Neuronal stem cell (in vitro differentiated cells): ENCODE data around the gene MAGEB17. TPM values are rescaled to one million over a fixed set of nuclear protein-coding genes. Genes with fewer than 3 reads are reported as not detected.

Experiments used
- DNase-seq: peaks from one replicate; pipeline ENCODE4 v3.0.0-alpha.2; 2013; ENCODE audit warnings: low spot score
- H2AFZ ChIP-seq: one replicate; pipeline ENCODE4 v1.6.1; 2013; ENCODE audit warnings: mild to moderate bottlenecking, low read length, inconsistent platforms
- H2AK5ac ChIP-seq: 2 replicates; pipeline ENCODE4 v1.6.1; 2013; ENCODE audit warnings: low read depth, mild to moderate bottlenecking, inconsistent platforms, low read length, moderate library complexity, mixed read lengths
- H2BK120ac ChIP-seq: 2 replicates; pipeline ENCODE4 v1.6.1; 2013; ENCODE audit warnings: low read depth, mild to moderate bottlenecking, inconsistent platforms, low read length, moderate library complexity, mixed read lengths
- H2BK12ac ChIP-seq: one replicate; pipeline ENCODE4 v1.6.1; 2013; ENCODE audit warnings: low read length, inconsistent platforms
- H2BK15ac ChIP-seq: 2 replicates; pipeline ENCODE4 v1.6.1; 2013; ENCODE audit warnings: mild to moderate bottlenecking, low read length, inconsistent platforms, mixed read lengths
- H2BK5ac ChIP-seq: one replicate; pipeline ENCODE4 v1.6.1; 2013; ENCODE audit warnings: inconsistent platforms, mild to moderate bottlenecking, low read length, moderate library complexity
- H3K14ac ChIP-seq: one replicate; pipeline ENCODE4 v1.6.1; 2013; ENCODE audit warnings: low read length, inconsistent platforms
- H3K18ac ChIP-seq: 2 replicates; pipeline ENCODE4 v1.6.1; 2013; ENCODE audit warnings: low read length, inconsistent platforms
- H3K23ac ChIP-seq: 2 replicates; pipeline ENCODE4 v1.6.1; 2013; ENCODE audit warnings: low read depth, mild to moderate bottlenecking, mixed read lengths, low read length, inconsistent platforms; ENCODE audit not compliant: poor library complexity
- H3K27ac ChIP-seq: replicated peaks from 3 replicates; pipeline ENCODE4 v1.5.1; 2013; ENCODE audit warnings: low read length, inconsistent platforms
- H3K27me3 ChIP-seq, 3 experiments: 2 replicates each; pipeline ENCODE4 v1.6.1; 2013; ENCODE audit warnings: low read length in 3 of 3, mild to moderate bottlenecking in 2 of 3, inconsistent platforms in 1 of 3, low read depth in 1 of 3, mixed read lengths in 1 of 3, moderate library complexity in 1 of 3; ENCODE audit not compliant: control insufficient read depth in 3 of 3, insufficient read depth in 3 of 3
- H3K36me3 ChIP-seq, 2 donors: replicated peaks in 1 of 2; 2 replicates each; pipeline ENCODE4 v1.6.1; 2013; ENCODE audit warnings: low read length in 2 of 2; ENCODE audit not compliant: control insufficient read depth in 2 of 2, insufficient read depth in 2 of 2
- H3K4ac ChIP-seq: 2 replicates; pipeline ENCODE4 v1.6.1; 2013; ENCODE audit warnings: inconsistent platforms, mild to moderate bottlenecking, low read length, moderate library complexity
- H3K4me1 ChIP-seq, 2 donors: 1 replicate in 1 of 2; 2 replicates in 1 of 2; pipeline ENCODE4 v1.6.1; 2013; ENCODE audit warnings: low read length in 2 of 2, low read depth in 1 of 2; ENCODE audit not compliant: control insufficient read depth in 2 of 2, insufficient read depth in 1 of 2
- H3K4me2 ChIP-seq: one replicate; pipeline ENCODE4 v1.6.1; 2013; ENCODE audit warnings: mild to moderate bottlenecking, low read length, inconsistent platforms; ENCODE audit not compliant: insufficient read depth, poor library complexity, severe bottlenecking
- H3K4me3 ChIP-seq, 2 donors: 2 replicates each; pipeline ENCODE4 v1.5.1; 2013; ENCODE audit warnings: low read length in 2 of 2, mild to moderate bottlenecking in 2 of 2, inconsistent platforms in 1 of 2, moderate library complexity in 1 of 2
- H3K79me1 ChIP-seq: one replicate; pipeline ENCODE4 v1.6.1; 2013; ENCODE audit warnings: low read depth, mild to moderate bottlenecking, inconsistent platforms, low read length, moderate library complexity
- H3K9ac ChIP-seq: one replicate; pipeline ENCODE4 v1.6.1; 2013; ENCODE audit warnings: mild to moderate bottlenecking, low read depth, low read length, inconsistent platforms; ENCODE audit not compliant: poor library complexity
- H3K9me3 ChIP-seq, 2 donors: replicated peaks in 1 of 2; 2 replicates each; pipeline versions ENCODE3 to v1.6.1; 2013; ENCODE audit warnings: low read length in 2 of 2, mild to moderate bottlenecking in 2 of 2, inconsistent platforms in 1 of 2, low read depth in 1 of 2, mixed read lengths in 1 of 2, moderate library complexity in 1 of 2; ENCODE audit not compliant: control insufficient read depth in 2 of 2, insufficient read depth in 1 of 2
- H4K8ac ChIP-seq: one replicate; pipeline ENCODE4 v1.6.1; 2013; ENCODE audit warnings: low read depth, mild to moderate bottlenecking, inconsistent platforms, low read length, moderate library complexity
- H4K91ac ChIP-seq: one replicate; pipeline ENCODE4 v1.6.1; 2013; ENCODE audit warnings: low read length, low read depth, mild to moderate bottlenecking, inconsistent platforms; ENCODE audit not compliant: poor library complexity
- WGBS, 2 donors: extraction: QIAGEN DNeasy Blood & Tissue Kit; methylation state at CpG; one replicate each; pipeline ENCODE4 v1.1.7; 2013; ENCODE audit warnings: missing lambda C conversion rate in 2 of 2, mixed read lengths in 1 of 2; ENCODE audit not compliant: insufficient read length in 2 of 2, insufficient replicate concordance in 1 of 2; ENCODE audit errors: extremely low coverage in 2 of 2; 5-methylcytosine and 5-hydroxymethylcytosine counted together
- polyA plus RNA-seq, 2 experiments: library from polyadenylated mRNA; stranded (reverse); fragments of 200-250 nt; gene quantifications; one replicate each; pipeline ENCODE4 v1.2.3, GENCODE V29; 2013

Gene MAGEB17, protein sequence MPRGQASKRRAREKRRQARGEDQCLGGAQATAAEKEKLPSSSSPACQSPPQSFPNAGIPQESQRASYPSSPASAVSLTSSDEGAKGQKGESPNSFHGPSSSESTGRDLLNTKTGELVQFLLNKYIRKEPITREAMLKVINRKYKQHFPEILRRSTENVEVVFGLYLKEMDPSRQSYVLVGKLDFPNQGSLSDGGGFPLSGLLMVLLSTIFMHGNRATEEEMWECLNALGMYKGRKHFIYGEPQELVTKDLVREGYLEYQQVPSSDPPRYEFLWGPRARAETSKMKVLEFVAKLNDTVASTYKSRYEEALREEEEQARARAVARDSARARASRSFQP
- polyA plus RNA-seq (2013, experiment 1 of 2) = not detected
- polyA plus RNA-seq (2013, experiment 2 of 2) = not detected

DNA sequence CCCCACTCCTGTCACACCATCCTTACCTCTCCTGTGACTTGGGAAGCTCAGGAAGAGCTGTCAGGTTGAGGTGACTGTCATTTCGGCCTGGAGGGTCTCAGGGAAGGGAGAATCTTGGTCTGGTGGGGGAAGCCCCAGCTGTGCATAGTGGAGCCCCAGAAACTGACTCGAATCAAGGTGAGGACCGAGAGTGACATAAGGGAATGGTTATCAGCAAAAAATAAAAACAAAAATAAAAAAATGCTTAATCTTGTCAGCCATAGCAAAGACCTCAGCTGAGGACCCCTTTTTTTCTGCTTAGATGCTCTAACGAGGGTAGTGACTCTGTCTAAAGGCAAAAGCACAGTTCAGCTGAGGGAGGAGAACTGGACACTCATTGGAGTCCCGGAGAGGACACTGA is at the start of gene MAGEB17:
Gene MAGEB17 (plus strand): TSS at position 301 of the 400 bp plus-strand sequence. CDS start 2,902 bp downstream, outside the sequence.
- WGBS, 2 donors = no CpG with 5 or more reads among the region's 5 CpGs

DNA sequence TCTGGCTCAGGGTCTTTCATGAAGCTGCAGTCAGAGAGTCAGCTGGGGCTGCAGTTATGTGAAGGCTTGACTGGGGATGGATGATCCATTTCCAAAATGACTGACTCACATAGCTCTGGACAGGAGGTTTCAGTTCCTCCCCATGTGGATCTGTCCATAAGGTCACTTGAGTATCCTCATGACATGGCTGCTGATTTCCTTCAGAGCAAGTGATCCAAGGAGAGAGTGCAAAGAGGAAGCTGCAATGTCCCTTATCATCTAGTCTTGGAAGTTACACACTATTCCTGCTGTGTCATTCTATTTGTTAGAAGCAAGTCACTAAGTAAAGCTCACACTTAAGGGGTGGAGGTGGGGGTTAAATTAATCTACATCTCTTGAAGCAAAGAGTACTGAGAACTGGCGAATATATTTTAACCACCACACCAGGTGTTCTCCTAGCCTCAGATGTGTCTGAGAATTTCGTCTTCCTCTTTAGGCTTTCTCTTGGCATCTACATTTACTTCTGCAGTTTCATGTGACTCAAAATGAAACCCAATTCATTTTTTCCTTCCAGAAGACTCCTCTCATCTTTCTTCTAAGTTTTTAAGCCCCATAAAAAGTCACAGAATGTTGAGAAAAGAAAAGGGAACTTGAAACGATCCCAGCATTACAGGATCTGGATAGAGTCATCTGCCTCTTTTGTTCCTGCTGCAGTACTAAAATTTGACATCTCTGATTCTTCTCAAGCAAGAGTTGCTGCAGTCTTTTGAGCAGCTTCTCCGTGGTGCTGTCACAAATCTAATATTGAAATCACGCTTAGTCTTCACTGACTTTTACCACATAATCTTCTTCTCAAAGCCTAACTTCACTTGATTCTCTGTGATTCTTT is 47.7 kb upstream of the MAGEB17 start:
- Histone ChIP-seq H3K9ac (no peak overlapping the region), H2BK12ac (no peak overlapping the region), H3K79me1 (no peaks in the 10 kb centered on the region), H3K27me3 (peaks cover 0 to 9% (median 0%) of the 10 kb centered on the region in 3 experiments), H4K8ac (no peak overlapping the region), H2AFZ (no peak overlapping the region), H2BK120ac (no peak overlapping the region), H3K18ac (no peak overlapping the region), H3K4me2 (no peak overlapping the region), H3K27ac (no peak overlapping the region), H2BK15ac (no peak overlapping the region), H3K4me1 (no peaks in the 10 kb centered on the region), H3K36me3 (no peaks in the 10 kb centered on the region), H2BK5ac (no peak overlapping the region), H3K4me3 (no peak overlapping the region), H3K9me3 (no peaks in the 10 kb centered on the region), H2AK5ac (no peak overlapping the region), H3K14ac (no peak overlapping the region), H4K91ac (no peak overlapping the region), H3K23ac (no peak overlapping the region), H3K4ac (no peak overlapping the region)
- no peak for DNase-seq
- no CpG with 5 or more reads among the region's 5 CpGs for WGBS, 2 donors

More for the DNA sequence above, at the start of gene MAGEB17:
- no peak within 1 kb of the TSS for H2BK15ac ChIP-seq
- H3K27me3 ChIP-seq = no peaks in the 10 kb centered on the region
- peaks cover 2% of the 10 kb centered on the region for H3K79me1 ChIP-seq
- H3K36me3 ChIP-seq = no peaks in the 10 kb centered on the region
- H3K4me1 ChIP-seq = no peaks in the 10 kb centered on the region
- no peak within 1 kb of the TSS for H3K14ac ChIP-seq
- H3K9me3 ChIP-seq = no peaks in the 10 kb centered on the region
- H3K4me2 ChIP-seq = no peak within 1 kb of the TSS
- no peak within 1 kb of the TSS for H2AFZ ChIP-seq
- no peak within 1 kb of the TSS for H3K18ac ChIP-seq
- H3K9ac ChIP-seq = no peak within 1 kb of the TSS
- H3K4me3 ChIP-seq = no peak within 1 kb of the TSS
- H4K8ac ChIP-seq = no peak within 1 kb of the TSS
- no peak within 1 kb of the TSS for H3K4ac ChIP-seq
- no peak within 1 kb of the TSS for H2BK120ac ChIP-seq
- no peak within 1 kb of the TSS for H3K23ac ChIP-seq
- no peak for DNase-seq
- no peak within 1 kb of the TSS for H2BK5ac ChIP-seq
- no peak within 1 kb of the TSS for H4K91ac ChIP-seq
- no peak within 1 kb of the TSS for H2AK5ac ChIP-seq
- no peak within 1 kb of the TSS for H2BK12ac ChIP-seq
- no peak within 1 kb of the TSS for H3K27ac ChIP-seq

DNA sequence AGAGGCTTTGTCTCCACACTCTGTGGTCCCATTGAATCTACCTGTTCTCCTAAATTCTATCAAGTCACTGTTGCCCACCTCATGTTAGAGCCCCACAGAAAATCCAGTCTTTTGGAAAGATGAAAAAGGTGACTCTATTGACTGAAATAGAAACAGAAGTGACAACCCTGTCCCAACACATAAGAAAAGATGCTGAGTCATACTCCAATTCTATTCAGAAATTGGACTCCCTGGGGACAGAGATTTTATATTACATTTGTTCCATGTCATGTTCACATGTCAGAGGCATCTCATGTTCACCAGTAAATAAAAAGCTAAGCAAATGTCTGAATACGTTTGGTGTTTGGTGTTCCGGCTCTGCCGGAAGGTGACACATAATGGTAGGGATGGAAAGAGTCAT is 46.9 kb upstream of the MAGEB17 start:
- Histone ChIP-seq H3K4ac (no peak overlapping the region), H2BK15ac (no peak overlapping the region), H4K8ac (no peak overlapping the region), H3K23ac (no peak overlapping the region), H3K79me1 (no peaks in the 10 kb centered on the region), H3K27ac (no peak overlapping the region), H3K9me3 (no peaks in the 10 kb centered on the region), H2BK120ac (no peak overlapping the region), H4K91ac (no peak overlapping the region), H3K9ac (no peak overlapping the region), H2BK5ac (no peak overlapping the region), H3K27me3 (peaks cover 0 to 15% (median 0%) of the 10 kb centered on the region in 3 experiments), H3K4me2 (no peak overlapping the region), H3K14ac (no peak overlapping the region), H3K18ac (no peak overlapping the region), H3K36me3 (no peaks in the 10 kb centered on the region), H3K4me1 (no peaks in the 10 kb centered on the region), H3K4me3 (no peak overlapping the region), H2AFZ (no peak overlapping the region), H2AK5ac (no peak overlapping the region), H2BK12ac (no peak overlapping the region)
- DNase-seq = no peak
- no CpG with 5 or more reads among the region's 3 CpGs for WGBS, 2 donors

DNA sequence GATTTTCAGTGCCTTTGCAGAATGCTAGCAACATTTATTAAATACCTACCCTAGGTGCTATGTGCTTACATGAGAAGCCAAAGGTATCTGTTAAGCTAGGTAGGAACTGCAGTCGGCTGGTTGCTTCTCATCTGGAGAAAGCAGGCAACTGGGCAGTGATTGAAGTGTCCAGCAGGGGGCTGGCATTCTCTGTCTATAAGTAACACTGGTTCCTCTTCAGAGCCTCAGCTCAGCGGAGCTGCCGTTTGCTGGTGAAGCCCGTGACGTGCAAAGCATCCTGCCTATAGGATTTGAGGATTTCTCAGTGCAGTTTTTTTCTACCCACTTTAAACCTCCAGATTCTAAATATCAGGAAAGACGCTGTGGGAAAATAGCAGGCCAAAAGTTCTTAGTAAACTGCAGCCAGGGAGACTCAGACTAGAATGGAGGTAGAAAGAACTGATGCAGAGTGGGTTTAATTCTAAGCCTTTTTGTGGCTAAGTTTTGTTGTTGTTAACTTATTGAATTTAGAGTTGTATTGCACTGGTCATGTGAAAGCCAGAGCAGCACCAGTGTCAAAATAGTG is 44.0 kb upstream of the MAGEB17 start, which contains the start of gene GRPR:
Gene GRPR (plus strand): TSS at position 344 of the 565 bp plus-strand sequence. CDS start 389 bp downstream, outside the sequence.
- Histone ChIP-seq H3K23ac (no peak within 1 kb of the TSS), H3K4me3 (no peak within 1 kb of the TSS), H3K27me3 (peaks cover 0 to 26% (median 0%) of the 10 kb centered on the region in 3 experiments), H2BK120ac (no peak within 1 kb of the TSS), H4K91ac (no peak within 1 kb of the TSS), H3K18ac (no peak within 1 kb of the TSS), H3K4ac (no peak within 1 kb of the TSS), H3K9me3 (no peaks in the 10 kb centered on the region), H3K4me2 (no peak within 1 kb of the TSS), H3K27ac (no peak within 1 kb of the TSS), H3K36me3 (no peaks in the 10 kb centered on the region), H2BK5ac (no peak within 1 kb of the TSS), H3K9ac (no peak within 1 kb of the TSS), H2AK5ac (no peak within 1 kb of the TSS), H2BK12ac (no peak within 1 kb of the TSS), H2AFZ (peak within 1 kb of the TSS; percentile 73), H3K14ac (no peak within 1 kb of the TSS), H3K4me1 (no peaks in the 10 kb centered on the region), H4K8ac (no peak within 1 kb of the TSS), H3K79me1 (no peaks in the 10 kb centered on the region), H2BK15ac (no peak within 1 kb of the TSS)
- DNase-seq = peak; percentile 57
- WGBS, 2 donors = no CpG with 5 or more reads among the region's 6 CpGs
